GM19372 (cell line): ENCODE results near the gene APLF.
"Not testable (repeated sequence)": the region's sequence is repeated elsewhere in the genome, so short reads cannot be mapped to it uniquely, and the experiment has no call there.

ENCODE experiments used
- ATAC-seq: cut with Tn5 transposase; IDR thresholded peaks from one replicate; pipeline ENCODE4 v1.9.1; 2021; ENCODE audit warnings: mild to moderate bottlenecking, low read depth, moderate library complexity; ENCODE audit not compliant: unreplicated experiment

APLF gene

DNA sequence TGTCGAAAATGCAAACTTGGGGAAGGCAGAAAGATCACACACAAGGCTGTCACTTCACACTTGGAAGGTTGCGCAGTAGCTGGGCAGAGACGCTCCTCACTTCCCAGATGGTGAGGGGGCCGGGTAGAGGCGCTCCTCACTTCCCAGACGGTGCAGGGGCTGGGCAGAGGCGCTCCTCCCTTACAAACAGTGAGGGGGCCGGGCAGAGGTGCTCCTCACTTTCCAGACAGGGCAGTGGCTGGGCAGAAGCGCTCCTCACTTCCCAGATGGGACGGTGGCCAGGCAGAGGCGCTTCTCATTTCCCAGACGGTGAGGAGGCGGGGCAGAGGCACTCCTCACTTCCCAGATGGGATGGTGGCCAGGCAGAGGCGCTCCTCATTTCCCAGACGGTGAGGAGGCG lies 59.6 kb downstream of the APLF start:
- not testable (repeated sequence) for ATAC-seq

DNA sequence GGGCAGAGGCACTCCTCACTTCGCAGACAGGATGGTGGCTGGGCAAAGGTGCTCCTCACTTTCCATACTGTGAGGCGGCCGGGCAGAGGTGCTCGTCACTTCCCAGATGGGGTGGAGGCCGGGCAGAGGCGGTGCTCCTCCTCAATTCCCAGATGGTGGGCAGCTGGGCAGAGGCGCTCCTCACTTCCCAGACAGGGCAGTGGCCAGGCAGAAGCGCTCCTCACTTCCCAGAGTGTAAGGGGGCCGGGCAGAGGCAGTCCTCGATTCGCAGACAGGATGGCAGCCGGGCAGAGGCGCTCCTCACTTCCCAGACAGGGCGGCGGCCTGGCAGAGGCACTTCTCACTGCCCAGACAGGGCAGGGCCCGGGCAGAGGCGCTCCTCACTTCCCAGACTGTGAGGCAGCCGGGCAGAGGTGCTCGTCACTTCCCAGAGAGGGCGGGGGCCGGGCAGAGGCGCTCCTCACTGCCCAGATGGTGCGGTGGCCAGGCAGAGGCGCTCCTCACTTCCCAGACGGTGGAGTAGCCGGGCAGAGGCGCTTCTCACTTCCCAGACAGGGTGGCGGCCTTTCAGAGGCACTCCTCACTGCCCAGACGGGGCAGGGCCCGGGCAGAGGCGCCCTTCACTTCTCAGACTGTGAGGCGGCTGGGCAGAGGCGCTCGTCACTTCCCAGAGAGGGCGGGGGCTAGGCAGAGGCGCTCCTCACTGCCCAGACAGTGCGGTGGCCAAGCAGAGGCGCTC lies 60.1 kb downstream of the APLF start:
- not testable (repeated sequence) for ATAC-seq

- ATAC-seq = not testable (repeated sequence)
Measured at GRCh38 chr2:68529156-68529555, 61.8 kb downstream of the APLF start.

DNA sequence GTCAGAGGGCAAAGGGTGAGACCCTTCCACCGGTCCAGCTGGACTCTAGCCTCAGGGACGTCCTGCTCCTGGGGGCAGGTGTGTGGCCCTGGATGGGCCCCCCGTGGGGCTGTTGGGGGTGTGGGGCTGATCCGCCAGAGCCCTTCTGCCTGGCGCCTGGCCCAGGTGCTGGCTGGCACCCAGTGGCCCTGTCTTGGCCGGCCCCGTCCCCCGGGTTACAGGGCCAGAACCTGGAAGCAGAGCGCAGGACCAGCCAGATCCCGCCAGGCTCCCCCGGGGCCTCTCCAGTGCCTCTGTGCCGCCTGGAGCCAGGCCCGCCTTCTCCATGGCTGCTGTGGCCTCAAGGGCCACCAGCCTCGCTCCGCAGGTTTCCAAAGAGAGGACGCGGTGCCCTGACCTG lies 62.3 kb downstream of the APLF start:
- ATAC-seq = not testable (repeated sequence)

DNA sequence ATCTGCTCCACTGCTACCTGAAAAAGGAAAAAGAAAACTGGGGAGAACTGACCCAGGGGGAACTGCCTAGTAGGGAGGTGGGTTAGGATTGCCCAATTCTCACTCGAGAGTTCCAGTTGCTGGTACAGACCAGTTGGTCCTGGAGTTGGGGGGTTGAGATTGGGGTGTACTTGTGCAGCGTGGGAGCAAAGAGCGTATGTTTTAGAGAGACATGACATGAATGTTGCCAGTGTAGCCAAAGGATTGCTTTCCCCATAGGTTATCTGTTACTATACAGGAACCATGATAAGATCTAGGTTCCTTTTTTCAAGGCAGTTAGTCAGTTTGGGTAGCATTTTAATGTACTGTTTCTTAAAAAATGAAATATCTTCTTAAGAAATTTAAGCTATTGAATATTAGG lies 68.6 kb downstream of the APLF start:
- ATAC-seq = no peak

- ATAC-seq = no peak
Measured at GRCh38 chr2:68537011-68537410, 69.6 kb downstream of the APLF start.

DNA sequence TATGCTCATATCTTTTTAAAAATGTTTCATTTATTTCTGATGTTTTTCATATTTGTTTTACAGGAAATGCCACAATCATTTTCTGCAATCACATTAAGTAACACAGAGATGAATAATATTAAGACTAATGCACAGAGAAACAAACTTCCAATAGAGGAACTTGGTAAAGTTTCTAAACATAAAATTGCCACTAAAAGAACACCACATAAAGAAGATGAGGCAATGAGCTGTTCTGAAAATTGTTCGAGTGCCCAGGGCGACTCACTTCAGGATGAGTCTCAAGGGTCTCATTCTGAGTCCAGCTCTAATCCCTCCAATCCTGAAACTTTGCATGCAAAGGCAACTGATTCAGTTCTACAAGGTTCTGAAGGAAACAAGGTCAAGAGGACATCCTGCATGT lies 70.4 kb downstream of the APLF start:
- no peak for ATAC-seq

DNA sequence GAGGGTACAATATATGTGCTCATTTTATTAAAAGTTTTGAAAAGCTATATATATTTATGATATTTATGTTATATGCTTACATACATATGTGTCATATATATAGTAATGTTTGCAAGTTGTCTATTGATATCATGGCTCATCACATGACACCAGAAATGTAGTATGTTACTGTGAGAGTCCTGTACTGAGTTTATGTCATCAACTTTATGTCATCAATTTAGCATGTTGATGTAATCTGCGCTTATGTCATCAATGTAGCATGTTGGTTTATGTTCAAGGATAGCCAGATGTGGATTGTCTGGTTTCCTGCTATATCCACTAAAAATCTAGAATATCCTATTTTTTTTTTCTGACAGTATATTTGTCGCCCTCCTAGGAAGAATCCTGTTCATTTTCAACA lies 77.4 kb downstream of the APLF start:
- no peak for ATAC-seq

- ATAC-seq = no peak
Measured at GRCh38 chr2:68548396-68548795, 81.0 kb downstream of the APLF start.

DNA sequence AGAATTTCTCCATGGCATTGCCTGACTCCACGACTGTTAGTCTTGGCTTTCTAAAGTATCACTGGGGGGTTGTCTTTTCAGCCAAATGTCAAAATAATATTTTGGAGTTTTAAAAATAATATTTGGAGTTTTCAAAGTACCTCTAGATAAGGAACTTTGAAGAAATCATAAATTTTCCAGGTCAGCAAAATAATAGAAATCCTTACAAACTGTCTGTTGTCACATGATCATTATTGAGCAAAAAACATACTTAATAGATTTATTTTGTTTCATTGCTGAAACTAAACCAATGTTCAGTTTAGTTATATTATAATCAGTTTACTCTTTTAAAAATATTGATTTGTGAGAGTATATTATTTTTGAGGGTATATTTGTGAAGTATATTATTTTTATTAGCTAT lies 85.7 kb downstream of the APLF start:
- ATAC-seq = no peak

GRCh38 chr2:68555425-68556206 lies 88.2 kb downstream of the APLF start:
- not testable (repeated sequence) for ATAC-seq

DNA sequence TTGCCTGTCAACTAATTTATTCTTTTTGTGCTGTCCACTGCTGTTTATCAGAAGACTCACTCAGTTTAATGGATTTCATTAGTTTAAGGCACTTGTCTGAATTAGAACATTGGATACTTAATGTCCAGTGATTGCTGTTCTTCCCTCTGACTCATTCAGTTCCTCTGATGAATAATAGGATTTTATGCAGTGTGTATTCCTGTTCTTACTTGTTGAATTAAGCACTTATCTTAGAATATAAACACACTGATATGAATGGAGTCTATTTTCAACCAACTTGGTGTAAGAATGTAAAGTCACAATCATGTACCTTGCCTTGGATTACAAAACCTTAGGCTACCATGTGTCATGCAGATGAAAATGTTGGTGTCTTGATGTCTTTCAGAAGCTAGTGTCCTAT lies 89.0 kb downstream of the APLF start:
- ATAC-seq = no peak

- ATAC-seq = no peak
Measured at GRCh38 chr2:68558576-68558975, 91.2 kb downstream of the APLF start.

DNA sequence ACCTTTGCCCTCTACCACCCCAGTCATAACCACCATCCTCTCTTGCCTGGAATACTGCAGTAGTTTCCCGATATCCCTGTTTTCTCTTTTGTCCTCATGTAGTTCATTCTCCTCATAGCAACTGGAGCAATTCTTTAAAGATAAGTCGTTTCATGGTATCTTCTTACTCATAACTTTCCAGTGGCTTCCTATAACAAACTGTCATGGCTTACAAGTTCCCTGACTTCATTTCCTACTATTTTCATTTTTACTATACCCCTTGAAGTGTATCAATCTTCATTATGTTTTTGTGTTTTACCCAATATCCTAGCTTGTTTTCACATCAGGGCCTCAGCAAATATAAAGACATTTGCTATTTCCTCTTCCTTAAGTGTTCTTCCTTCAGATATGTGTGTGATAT lies 92.3 kb downstream of the APLF start:
- no peak for ATAC-seq

DNA sequence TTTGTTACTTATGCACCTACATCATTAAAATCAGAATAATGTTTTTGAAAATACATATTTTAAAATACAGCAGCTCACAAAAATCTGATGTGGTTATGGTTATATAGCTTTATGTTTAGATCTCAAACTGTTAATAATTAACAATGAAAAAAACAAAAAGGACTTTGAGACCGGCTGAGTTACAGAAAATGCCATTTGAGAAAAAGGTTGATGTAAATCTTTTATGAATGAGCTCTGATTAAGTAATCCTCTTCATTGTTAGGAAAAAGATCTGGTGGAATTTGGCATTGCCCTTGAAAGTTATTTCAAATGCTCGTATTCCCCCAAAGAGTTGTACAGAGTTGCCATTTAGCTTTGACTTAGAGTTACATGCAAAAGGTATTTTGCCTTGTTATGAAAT lies 93.2 kb downstream of the APLF start:
- no peak for ATAC-seq

DNA sequence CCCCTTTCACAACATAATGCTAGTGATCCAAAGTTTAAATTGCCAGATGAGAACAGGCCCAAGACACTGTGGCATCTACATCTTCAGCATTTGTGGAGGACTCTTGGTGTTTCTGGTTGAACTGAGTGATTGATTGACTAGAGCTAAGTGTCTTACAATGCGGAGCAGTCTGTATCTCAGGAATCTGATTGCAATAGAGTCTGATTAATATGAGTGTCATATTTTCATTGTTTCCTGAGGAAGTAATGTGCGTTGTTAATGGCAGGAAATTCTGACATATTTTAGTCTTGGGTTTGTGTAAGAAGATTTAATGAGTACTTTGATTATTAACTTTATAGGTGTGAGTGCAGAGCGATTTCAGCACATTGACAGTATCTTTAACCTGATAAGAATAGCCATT lies 94.0 kb downstream of the APLF start:
- no peak for ATAC-seq

DNA sequence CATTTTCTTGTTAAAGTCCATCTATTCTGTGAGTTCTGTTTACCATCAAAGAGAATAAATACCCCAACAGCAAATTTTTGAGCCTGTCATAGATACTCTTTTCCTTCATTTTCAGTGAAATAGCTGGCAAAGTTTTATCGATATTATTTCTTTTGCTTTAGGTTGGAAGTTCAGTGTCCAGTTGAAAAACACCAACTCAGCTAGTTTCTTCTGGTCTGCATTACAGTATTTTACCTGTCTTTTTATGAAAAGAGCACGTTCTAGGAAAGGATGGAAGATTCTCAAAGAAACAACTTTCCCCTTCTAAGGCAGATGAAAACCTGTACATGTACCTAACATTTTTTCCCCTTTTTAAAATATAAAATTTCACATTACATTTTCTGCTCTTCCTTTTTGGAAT lies 95.5 kb downstream of the APLF start:
- ATAC-seq = no peak

GRCh38 chr2:68564426-68564825 lies 97.0 kb downstream of the APLF start:
- no peak for ATAC-seq

GRCh38 chr2:68565273-68565672 lies 97.9 kb downstream of the APLF start:
- ATAC-seq = no peak

DNA sequence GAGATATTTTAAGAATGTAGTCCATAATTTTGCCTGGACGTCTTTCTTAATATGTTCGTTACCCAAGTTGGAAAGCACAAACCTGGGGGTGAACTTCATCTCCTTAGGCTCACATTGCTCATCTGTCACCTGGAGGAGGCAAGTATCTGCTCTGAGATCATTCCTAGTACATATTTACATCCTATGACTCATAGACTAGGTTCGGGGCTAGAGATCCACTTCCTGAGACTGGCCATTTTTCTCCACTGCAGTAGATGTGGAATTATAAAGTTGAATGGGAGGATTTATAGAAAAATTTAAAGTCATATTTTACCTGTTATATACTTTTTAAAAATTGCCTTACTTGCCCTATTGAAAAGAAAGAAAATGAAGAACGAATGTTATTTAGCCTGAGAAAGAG lies 98.5 kb downstream of the APLF start:
- no peak for ATAC-seq

DNA sequence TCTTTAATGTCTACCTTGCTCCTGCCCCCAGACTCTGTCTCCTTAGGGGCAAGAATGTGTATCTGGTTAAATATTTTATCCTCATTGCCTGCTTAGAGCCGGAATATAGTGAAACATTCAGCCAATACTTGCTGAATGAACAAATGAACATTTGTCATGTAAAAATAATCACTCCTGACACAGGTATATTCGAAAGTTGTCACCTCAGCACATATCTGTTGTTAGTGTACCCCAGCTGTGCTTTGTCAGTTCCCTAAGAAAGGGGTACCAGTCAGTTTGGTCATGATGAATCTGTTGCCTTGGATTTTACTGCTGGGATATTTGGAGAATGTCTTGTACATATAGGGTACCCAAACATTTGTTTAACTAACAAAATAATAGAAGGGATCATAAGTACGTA lies 99.0 kb downstream of the APLF start:
- no peak for ATAC-seq

GRCh38 chr2:68568116-68568515 lies 100.7 kb downstream of the APLF start:
- no peak for ATAC-seq
